ENCODE results near the gene PON3. TPM values are rescaled to one million over a fixed set of nuclear protein-coding genes. Genes with fewer than 3 reads are reported as not detected.

Gene PON3
- total RNA-seq, 1 experiment from 2014 or later = not detected

Other genes starting within 250 kb of the PON3 start
- gene PON1, start 71.8 kb downstream of the PON3 start, total RNA-seq (2014; rRNA removed; shearing (Covaris generic)) = not detected in 2 replicates
- 184 and 222 TPM in 2 replicates for gene PON2, start 38.7 kb upstream of the PON3 start, total RNA-seq (2014; rRNA removed; shearing (Covaris generic))
- not detected in 2 replicates for gene ASB4, start 89.6 kb upstream of the PON3 start, total RNA-seq (2014; rRNA removed; shearing (Covaris generic))
- gene PDK4, start 200.1 kb upstream of the PON3 start, total RNA-seq (2014; rRNA removed; shearing (Covaris generic)) = 0.45 and 1.0 TPM in 2 replicates

Measured in H4 (cell line).